ENCODE measurements around the gene CYP4V2. TPM values are rescaled to one million over a fixed set of nuclear protein-coding genes. Genes with fewer than 3 reads are reported as not detected.

CYP4V2 gene
- polyA plus RNA-seq, 3 donors = 11.8 to 18.1 (median 14.0) TPM

DNA sequence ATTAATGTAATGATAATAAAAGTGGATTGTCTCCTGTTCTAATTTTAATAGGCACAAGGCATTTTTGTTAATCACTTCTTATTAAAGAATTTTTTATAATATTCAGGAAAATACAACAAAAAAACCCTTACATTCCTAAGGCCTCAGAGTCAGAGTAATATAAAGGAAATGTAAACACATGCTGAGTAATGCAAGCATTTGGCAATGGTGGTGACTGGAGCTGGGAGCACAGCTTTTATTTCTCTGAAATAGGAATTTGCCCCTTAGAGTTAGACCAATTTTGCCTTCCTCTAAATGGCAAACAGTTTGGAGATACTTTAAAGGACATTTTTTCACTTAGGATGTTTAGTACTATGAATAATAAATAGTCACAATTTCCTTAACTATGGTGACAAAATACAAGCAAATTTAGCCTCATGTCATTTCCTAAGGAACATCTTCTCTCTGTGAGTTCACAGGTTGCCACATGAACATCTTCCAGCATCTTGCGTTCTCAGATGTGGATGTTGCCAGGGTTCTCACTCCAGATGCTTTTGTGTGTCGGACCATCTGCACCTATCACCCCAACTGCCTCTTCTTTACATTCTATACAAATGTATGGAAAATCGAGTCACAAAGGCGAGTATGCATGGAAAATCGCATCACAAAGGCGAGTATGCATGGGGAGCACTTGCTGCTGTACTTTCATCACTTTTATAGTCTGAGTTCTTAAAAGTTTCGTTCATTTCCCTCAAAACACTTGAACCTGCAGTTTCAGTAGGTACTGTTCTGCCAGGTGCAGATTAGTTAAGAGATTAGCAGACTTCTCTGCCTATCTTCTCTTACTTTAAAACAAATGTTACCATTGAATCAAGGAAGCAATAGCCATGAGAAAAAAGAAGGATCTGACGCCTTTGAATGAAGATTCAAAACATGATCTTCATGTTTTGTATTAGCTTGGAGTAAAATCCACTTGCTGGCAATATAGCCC, 58.7 kb downstream of the CYP4V2 start:
- H3K27ac ChIP-seq (ENCODE audit: low read depth, low read length) = no peak overlapping the region
- WGBS, 3 donors = 64 to 70% (median 66%) methylated on average over 8 of the region's 8 CpGs

DNA sequence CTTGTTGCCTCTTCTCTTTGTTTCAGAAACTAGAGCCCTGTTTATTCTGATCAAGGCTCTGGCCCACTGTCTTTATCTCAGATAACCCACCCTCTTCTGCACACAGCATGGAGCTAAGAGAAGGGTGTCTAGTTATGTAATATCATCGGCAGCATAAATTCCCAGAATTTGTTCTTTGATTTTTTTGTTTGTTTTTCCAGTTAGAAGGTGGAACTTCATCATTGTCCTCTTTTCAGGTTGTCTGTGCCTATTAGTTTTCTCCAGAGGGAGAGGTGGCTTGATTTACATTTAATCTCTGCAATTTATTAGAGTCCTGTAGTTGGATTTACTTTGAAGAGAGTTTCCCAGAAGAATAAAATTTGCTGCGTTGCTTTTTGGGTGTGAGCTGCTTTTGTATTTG, 59.4 kb downstream of the CYP4V2 start:
- no peak overlapping the region for H3K27ac ChIP-seq (ENCODE audit: low read depth, low read length)
- 22 to 71% (median 62%) methylated on average over 2 of the region's 2 CpGs for WGBS, 3 donors

DNA sequence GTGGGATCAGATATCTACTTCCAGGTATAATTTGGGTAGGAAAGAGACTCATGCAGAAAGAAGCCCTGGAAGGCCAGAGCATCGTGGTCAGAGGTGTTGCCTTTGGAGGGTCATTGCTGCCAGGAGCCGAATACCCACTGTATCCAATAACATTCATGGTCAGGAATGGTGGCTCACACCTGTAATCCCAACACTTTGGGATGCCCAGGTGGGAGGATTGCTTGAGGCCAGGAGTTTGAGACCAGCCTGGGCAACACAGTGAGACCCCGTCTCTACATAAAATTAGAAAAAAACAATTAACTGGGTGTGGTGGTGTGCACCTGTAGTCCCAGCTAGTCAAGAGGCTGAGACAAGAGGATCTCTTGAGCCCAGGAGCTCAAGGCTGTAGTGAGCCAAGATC, 63.8 kb downstream of the CYP4V2 start:
- no peak overlapping the region for H3K27ac ChIP-seq (ENCODE audit: low read depth, low read length)
- WGBS, 3 donors = 90 to 99% (median 95%) methylated on average over 3 of the region's 3 CpGs

DNA sequence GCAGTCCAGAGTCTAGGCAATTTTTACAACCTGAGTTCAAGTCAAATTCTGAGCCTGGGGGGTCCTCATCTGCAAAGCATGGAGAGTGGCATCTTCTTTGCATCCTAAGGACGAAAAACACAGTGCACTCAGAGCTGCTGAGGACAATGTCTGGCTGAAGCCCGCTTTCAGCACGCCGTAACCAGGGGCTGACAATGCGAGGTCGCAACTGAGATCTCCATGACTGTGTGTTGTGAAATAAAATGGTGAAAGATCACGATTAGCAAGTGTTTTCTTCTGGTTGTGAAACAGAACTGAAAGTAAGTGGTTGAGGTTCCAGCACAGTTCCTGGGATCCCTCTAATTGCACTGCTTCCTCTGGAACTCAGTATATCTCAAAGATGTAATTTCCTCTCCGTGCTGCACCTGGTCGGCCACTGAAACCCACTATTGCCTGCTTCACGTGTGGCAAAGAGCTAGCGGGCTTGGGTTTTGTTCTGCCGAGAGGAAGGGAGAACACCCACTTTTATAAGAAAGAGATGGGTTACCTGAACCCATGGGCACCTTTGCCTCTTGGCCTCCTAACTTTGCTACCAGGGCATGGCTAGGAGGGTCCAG, 66.9 kb downstream of the CYP4V2 start:
- WGBS, 3 donors = 76 to 92% (median 80%) methylated on average over 12 of the region's 12 CpGs

DNA sequence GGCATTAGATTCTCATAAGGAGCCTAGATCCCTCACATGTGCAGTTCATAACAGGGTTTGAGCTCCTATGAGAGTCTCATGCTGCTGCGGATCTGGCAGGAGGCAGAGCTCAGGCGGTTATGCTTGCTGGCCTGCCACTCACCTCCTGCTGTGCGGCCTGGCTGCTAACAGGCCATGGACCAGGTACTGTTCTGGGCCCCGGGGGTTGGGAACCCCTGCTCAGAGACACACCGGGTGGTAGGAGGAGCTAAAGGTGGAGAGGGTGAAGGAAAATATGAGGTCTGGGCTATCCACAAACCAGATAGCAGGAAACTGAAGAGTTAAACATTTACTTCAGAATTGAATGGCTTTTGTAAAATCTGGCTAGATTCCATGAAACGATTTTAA, 68.7 kb downstream of the CYP4V2 start:
- H3K27ac ChIP-seq (ENCODE audit: low read depth, low read length) = no peak overlapping the region
- WGBS, 3 donors = 40 to 78% (median 76%) methylated on average over 6 of the region's 6 CpGs

More for the DNA sequence above, 66.9 kb downstream of the CYP4V2 start:
- H3K27ac ChIP-seq (ENCODE audit: low read depth, low read length) = no peak overlapping the region

Other genes starting within 250 kb of the CYP4V2 start
- gene TLR3, start 122.4 kb upstream of the CYP4V2 start, polyA plus RNA-seq = 1 to 10 TPM; 2.9 to 3.3 (median 3.2) TPM
- gene FAM149A, start 86.9 kb upstream of the CYP4V2 start, polyA plus RNA-seq = 10 to 100 TPM in 2 of 3 donors, 1 to 10 TPM in 1; 8.8 to 19.5 (median 12.7) TPM
- gene KLKB1, start 35.9 kb downstream of the CYP4V2 start, polyA plus RNA-seq = under 1 TPM in 2 of 3 donors, not detected in 1; 0.28 to 0.89 TPM
- 10 to 100 TPM in 1 of 3 donors, not detected in 2; 15.0 TPM for gene F11, start 74.6 kb downstream of the CYP4V2 start, polyA plus RNA-seq

All from adipose tissue (tissue), 3 donors.